GM04504 (cell line): ENCODE data around the gene RNF113A.
"Not testable (repeated sequence)": the region's sequence is repeated elsewhere in the genome, so short reads cannot be mapped to it uniquely, and the experiment has no call there.

ENCODE experiments used
- DNase-seq: peaks from one replicate; pipeline ENCODE4 v3.0.0-alpha.2; 2012; ENCODE audit warnings: low read depth

The RNF113A gene

DNA sequence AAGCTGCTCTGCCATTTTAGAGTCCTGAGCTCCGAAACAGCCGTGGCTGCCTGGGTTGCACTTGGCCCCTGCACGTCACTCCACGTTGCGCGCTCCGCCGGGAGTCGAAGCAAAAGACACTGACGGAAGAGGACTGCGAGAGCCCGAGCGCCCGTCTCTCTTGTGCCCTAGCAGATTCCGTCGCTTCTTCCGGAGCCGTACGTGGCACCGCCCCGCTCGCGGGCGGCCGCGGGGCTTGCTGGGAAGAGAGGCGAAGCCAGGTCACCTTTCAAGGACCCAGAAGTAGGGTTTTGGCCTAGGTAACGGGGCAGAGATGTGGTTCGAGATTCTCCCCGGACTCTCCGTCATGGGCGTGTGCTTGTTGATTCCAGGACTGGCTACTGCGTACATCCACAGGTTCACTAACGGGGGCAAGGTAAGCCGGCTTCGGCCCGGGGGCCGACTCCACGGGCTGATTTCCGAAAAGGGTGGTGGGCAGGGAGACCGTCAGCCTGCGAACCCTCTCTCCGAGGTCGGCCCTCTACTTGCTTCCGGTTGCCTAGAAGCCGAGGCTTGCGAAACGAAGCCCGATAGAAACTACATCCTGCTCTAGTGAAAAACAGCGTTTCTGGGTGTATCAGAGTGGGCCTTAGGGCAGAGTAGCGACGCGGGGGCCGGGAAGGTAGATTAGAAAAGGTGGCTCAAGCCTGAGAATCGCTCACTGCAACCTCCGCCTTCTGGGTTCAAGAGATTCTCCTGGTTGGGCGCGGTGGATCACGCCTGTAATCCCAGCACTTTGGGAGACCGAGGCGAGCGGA, at the start of gene RNF113A, which contains the start of gene NDUFA1:
TSS of gene RNF113A (minus strand) at position 135 of the 797 bp plus-strand sequence. CDS start at position 15, 120 bp downstream.
TSS of gene NDUFA1 (plus strand) at position 234 of the 797 bp plus-strand sequence. CDS start at position 314, 80 bp downstream.
- peak; percentile 59 for DNase-seq

DNA sequence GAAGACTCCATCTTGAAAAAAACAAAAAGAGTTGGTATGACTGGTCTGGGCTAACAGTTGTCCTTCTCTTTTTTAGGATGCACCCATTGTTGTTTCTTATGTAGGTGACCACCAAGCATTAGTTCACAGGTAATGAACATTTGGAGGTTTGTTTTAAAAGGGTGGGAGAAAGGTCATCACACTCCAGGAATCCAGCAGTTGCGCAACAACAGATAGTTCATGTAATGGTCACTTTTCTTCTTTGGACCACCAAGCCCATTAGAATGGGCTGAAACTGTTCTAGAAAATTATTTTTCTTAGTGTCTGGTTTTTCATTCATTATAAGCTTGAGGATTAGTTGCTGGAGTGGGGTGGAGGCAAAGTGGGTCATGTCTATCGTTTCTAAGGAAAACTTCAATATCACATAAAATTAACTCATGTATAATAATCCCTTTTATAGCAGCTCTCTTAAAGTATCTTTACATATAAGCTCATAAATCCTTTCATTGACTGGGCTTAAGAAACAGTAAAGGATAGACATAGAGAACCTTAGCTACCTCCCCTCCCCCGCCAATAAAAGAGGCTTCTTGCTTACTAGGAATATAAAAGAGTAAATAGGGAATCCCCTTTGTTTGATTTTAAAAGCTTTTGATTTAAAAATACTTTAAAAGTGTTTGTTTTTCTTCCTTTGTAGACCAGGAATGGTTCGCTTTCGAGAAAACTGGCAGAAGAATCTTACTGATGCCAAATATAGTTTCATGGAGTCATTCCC, 48.5 kb upstream of the RNF113A start:
- DNase-seq: no peak

DNA sequence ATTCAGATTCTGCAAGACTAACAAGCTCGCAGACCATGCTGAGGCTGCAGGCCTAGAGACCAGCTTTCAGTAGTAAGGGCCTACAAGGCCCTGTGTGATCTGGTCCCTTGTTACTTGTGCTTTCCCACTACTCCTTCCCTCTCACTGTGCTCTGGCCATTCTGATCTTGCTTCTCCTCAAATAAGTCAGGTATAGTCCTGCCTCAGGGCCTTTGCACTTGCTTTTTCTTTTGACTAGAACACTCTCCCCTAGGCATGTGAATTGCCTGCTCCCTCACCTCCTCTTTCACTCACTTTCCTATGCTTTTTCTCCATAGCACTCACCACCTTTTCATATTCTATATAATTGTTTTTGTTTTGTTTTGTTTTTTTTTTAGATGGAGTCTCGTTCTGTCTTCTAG, 46.3 kb upstream of the RNF113A start:
- DNase-seq: no peak

DNA sequence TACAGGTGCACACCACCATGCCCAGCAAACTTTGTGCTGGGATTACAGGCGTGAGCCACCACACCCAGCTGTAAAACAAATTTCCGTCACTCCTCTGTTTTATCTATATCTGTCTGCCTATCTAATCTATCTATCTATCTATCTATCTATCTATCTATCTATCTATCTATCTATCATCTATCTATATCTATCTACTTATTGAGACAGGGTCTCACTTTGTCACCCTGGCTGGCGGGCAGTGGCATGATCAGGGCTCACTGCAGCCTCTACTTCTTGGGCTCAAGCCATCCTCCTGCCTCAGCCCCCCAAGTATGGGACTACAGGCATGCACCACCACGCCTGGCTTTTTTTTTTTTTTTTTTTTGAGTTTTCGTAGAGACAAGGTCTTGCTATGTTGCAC, 44.8 kb upstream of the RNF113A start:
- no peak for DNase-seq

DNA sequence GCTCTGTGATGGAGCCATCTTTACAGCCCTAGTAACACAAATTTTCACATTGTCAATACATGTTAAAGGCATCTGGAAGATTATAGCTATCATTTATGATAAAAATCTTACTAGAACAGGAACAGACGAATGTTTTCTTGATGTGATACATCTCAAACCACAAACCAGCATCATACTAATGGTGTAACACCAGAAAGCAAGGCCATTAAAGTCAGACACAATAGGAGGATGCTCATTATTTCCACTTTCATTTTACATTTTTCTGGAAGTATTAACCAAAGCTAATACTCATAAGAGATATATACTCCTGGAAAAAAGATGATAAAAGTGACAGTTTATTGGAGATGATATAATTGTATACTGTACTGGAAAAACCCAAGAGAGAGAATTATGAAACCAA, 29.4 kb upstream of the RNF113A start:
- no peak for DNase-seq

DNA sequence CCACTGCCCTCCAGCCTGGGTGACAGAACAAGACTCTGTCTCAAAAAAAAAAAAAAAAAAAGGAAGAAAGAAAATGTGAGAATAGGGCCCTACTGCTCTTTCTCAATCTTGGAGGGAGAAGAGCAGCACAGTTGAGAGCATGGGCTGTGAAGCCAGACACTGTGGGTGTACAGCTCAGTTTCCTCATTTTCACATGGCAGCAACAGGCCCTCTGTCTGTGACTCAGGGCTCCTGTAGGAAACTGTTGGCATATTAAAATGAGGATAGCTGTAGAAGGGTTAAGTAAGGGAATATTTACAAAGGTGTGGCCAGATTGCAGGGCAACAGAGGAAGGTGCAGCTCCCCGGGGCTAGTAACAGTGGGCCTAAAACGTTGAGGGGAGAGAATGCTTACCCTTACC, 27.6 kb upstream of the RNF113A start:
- DNase-seq: no peak

DNA sequence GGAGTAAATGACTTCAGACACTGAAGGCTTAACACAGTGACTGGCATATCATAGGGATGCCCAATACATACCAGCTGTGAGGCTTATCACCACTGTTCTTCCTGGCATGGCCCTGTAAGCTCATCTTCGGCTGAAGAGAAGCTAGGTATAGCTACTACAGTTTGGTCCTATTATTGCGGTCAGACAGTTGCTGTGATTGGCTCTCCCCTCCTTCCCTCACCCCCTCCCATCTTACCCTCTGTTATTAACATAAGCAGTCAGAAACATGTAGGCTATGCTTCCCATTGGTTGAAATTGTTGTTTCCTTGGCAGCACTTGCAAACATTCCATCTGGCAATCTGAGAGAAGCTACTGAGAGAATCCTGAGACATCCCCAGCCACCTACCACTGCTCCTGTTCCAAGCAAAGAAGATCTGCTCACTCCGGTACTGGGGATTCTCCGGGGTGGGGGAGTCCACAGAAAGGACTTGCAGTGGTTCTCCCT, 24.4 kb upstream of the RNF113A start, which contains the start of gene AKAP14:
TSS of gene AKAP14 (plus strand) at position 51 of the 484 bp plus-strand sequence. CDS start 7,331 bp downstream, outside the sequence.
- DNase-seq: no peak

DNA sequence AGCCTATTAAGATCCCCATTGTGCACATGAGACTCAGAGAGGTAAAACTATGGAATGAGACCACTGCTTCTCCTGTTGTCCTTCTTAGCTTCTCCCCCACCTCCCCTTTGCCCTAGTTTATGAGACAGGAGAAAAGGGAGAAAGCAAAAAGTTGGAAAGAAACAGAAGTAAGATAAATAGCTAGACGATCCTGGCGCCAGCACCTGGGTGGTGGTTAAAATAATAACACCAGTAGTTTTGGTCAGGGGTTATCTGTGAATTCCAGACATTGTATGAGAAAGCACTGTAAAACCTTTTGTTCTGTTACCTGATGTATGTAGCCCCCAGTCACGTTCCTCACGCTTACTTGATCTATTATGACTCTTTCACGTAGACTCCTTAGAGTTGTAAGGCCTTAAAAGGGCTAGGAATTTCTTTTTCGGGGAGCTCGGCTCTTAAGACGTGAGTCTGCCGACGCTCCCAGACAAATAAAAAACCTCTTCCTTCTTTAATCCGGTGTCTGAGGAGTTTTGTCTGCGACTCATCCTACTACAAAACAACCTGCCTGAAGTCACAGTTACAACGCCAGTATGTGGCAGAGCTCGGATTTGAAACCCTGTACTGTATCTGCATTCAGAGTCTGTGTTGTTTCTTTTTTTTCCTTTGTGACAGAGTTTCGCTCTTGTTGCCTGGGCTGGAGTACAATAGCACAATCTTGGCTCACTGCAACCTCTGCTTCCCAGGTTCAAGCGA, 20.6 kb upstream of the RNF113A start:
- DNase-seq: not testable (repeated sequence)

DNA sequence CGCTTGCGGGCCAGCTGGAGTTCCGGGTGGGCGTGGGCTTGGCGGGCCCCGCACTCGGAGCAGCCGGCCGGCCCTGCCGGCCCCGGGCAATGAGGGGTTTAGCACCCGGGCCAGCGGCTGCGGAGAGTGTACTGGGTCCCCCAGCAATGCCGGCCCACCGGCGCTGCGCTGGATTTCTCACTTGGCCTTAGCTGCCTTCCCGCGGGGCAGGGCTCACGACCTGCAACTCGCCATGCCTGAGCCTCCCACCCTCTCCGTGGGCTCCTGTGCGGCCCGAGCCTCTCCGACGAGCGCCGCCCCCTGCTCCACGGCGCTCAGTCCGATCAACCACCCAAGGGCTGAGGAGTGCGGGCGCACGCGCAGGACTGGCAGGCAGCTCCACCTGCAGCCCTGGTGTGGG, 19.1 kb upstream of the RNF113A start:
- not testable (repeated sequence) for DNase-seq

DNA sequence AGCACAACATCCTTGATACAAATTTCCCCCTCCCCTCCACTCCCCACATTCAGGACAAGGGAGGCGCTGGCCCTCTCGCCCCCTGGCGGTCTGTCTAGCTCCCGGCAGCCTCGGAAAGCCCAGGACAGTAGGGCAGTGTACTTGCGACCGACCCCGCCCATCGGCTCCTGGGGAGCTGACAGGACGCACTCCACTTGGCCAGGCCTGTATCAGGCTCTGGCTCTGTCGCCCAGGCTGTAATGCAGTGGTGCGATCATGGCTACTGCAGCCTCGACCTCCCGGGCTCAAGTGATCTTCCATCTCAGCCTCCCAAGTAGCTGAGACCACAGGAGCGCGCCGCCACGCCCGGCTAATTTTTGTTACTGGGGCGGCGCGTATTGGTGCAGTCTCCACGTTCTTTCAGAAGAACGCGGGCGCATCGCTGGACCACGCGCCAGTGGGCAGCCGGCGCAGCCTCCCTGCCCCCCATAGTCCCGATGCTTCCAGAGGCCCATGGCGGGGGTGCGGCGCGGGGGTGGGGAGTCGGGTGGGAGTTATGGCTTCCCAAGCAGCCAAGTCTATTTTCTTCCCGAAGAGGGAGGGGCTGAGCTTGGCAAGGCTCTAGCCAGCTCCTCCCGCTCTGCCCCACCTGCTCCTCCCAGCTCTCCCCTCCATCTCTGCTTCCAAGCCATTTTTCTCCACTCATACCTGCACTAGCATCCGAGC, 16.3 kb upstream of the RNF113A start:
- DNase-seq: no peak

DNA sequence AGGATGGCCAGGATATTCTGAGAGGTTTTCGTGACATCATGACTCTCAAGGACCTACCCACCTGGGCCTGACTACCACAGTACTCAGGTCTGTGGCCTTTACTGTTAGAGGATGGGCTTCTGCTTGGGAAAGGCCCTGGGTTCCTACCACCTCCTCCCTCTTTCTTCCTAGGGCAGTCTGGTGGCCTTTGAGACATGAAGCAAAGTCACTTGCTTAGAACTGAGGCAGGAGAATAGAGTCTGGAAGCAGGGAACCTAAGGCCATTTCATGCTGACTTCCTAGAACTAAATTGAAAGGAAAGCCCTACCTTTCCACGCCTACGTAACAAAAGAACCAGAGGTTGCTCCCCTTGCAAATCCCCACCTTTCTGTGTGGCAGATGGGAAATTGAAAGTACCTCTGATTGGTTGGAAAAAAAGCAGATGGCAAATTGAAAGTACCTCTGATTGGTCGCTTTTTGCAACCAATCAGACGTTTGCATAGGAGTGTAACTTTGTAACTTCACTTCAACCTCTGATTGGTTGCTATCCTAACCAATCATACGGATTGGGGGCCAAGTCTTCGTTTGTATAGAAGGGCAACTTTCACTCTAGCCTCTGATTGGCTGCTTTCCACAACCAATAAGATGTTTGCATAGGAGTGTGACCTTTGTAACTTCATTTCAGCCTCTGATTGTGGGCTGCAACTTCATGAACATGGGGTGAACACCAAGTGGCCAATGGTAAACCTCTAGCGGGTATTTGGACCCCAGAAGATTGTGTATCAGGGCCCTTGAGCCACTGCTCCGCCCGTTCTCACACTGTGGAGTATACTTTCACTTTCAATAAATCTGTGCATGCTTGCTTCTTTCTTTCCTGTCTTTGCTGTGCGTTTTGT, 14.3 kb upstream of the RNF113A start:
- no peak for DNase-seq

DNA sequence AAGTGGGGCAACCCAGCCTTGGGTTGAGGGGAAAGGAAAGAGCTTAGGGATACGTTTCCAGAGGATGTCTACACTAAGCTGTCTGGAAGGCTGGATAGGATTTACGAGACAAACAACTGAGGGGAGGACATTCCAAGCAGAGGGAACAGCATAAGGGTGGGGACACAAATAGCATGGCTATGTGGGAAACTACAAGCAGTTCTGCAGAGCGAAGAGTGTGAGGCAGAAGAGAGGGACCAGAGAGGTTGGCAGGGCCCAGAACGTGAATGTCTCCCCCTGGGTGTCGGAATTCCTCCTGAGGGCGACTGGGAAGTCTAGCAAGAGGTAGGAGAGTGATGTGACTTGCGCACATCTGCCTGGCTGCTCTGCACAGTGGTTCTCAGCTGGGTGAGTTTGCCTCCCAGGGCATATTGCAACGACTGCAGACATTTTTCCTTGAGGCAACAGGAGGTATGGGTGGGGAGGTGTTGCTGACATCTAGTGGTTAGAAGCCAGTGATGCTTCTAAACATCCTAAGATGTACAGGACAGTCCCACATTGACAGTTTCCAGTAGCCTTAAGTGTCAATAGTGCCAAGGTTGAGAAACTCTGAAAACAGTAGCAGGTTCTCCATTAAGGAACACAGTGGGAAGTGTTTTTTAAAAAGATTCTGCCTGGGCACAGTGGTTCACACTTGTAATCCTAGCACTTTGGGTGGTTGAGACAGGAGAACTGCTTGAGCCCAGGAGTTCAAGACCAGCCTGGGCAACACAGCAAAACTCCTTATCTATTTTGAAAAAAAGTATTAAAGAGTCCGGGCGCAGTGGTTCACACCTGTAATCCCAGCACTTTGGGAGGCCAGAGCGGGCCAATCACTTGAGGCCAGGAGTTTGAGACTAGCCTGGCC, 9.3 kb upstream of the RNF113A start:
- DNase-seq: peak; percentile 37

DNA sequence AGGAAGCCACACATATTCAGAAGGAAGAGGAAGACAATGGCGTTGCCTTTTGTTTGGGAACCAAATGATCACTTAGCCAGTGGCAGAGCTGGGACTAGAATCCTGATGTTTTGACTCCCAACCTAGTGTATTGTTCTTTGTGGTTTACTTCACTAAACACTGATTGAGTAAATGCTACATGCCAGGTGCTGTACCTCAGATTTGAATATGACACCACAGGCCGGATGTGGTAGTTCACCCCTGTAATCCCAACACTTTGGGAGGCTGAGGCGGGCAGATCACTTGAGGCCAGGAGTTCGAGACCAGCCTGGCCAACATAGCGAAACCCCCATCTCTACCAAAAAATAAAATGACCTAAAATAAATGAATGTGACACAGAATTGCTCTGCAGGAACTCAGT, 8.5 kb upstream of the RNF113A start:
- DNase-seq: no peak

DNA sequence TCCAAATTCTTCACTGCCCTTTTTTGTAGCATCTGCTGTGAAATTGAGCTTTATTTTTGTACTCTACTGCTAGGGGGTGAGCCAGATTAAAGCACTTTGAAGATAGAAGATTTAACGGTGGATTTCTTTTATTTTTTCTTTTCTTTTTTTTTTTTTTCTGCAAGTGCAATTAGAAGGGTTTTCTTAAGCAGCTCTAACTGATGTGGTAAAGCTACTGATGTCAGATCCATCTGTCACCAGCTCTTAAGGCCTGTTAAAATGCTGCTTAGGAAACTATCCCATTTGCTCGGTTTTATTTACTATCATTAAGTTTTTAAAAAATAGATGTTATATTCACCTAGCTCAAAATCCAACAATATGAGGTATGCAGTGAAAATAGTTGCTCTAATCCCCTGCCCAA, 7.2 kb upstream of the RNF113A start:
- no peak for DNase-seq

DNA sequence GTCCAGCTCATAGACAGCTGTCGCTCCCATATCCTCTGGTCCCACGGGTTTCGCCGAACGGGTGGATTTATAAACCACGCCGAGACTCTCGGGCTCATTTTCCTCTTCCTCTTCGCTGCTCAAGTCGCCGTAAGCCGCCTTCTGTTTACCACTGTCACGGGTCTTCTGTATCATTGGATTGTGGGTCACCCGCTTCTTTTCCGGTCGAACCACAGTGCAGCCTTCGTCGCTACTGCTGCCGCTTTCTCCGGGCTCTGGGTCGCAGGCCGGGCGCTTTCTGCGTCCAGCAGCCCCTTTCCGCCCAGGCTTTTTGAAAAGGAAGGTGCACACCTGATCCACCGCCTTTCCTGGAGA, 311 bp downstream of the RNF113A start:
- no peak for DNase-seq

DNA sequence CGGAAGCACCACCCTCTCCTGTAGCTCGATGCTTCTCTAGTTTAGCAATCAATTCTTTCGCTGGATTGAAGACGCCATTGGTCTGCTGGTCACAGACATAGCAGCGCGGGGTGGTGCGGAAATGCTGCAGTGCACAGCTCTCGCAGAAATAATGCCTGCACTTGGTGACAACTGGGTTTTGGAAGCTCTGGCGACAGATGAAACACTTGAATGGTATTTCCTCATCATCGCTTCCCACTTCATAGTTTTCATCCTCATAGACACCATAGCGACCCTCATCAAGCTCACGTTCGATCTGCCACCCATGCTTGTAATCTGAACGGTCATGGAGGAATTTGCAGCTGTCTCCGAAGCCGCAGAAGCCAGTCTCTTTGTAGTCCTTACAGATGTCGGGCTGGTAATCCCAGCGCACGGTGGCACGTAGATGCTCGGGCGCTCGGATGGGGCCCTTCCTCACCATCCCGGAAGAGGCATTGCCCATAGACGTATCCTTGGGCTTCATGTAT, 854 bp downstream of the RNF113A start:
- no peak for DNase-seq

DNA sequence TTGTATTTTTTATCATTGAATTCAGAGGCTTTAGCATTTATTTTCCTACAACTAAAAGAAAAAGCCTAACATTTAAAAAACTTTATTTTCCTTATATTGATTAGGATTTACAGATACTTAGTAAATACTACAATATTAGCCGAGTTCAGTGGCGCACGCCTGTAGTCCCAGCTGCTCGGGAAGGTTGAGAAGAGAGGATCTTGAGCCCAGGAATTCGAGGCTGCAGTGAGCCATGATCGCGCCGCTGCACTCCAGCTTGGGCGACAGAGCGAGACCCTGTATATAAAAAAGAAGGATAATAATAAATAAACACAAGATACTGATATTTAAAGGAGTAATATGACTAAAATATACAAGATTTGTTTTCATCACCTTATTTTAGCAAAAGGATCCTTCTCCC, 18.1 kb downstream of the RNF113A start:
- DNase-seq: no peak

DNA sequence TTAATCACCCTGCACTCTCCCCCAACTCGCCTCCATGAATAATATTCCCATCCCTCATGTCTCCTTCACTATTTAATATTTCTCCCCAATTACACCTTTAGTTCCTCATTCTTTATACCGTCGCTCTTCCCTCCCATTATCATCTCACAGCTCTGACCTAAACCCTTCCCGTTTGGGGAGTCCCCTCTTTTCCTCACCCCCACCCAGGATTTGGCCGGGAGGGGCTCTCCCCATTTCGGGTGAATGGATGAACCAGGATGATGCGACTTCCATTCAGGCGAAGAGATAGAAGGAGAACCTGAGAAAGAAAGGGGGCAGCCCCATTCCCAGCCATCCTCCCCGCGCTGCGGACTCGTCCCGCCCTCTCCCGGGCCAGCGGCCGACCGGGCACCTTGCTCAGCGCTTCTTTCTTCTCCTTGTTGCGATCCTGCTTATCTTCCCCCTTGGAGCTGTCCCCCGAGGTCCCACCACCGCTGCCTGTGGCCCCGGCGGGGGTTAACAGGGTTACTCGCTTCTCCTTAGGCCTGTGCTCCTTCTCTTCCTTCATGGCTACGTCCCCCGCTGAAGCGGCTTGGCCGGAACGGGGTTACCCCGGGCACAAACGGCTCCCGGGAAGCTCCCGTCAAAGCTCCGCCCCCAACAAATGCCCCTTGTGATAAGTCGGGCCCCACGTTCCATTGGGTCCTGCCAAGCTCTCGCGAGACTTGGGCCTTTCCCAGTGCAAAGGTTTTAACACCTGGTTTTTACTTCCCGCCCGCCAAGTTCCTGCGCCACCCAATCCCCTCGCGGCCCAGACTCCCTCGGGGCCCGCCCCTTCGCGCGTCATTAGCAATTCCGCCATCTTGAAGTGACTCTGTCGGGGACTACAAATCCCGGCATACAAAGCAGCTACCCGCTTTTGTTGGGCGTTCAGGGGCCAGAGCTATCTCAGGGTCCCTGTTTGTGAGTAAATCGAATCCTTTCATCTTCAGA, 18.9 kb downstream of the RNF113A start, which contains the start of gene UPF3B:
TSS of gene UPF3B (minus strand) at position 582 of the 972 bp plus-strand sequence. CDS start at position 547, 35 bp downstream.
- DNase-seq: peak; percentile 94
